Gastroesophageal sphincter (tissue), 3 donors: Measurements from ENCODE around the gene ATOSB.

Experiments
- CTCF ChIP-seq, 4 experiments: fragments of 200-600 bp in 2 of 4; fragments of 450-650 bp in 2 of 4; sonication (generic) in 1 of 4; IDR thresholded peaks; one replicate each; pipeline ENCODE4 v1.5.1; 2017 to 2019; ENCODE audit warnings: antibody characterized with exemption in 4 of 4, mild to moderate bottlenecking in 2 of 4, moderate library complexity in 2 of 4
- POLR2A ChIP-seq, 2 donors: fragments of 450-650 bp; IDR thresholded peaks; one replicate each; pipeline ENCODE4 v1.6.1; 2017; ENCODE audit warnings: antibody characterized with exemption in 2 of 2, mild to moderate bottlenecking in 2 of 2, moderate library complexity in 1 of 2
- POLR2AphosphoS5 ChIP-seq: sonication (generic); formaldehyde crosslinking; IDR thresholded peaks from one replicate; pipeline ENCODE4 v1.6.1; 2017; ENCODE audit warnings: antibody characterized with exemption

- TF ChIP-seq POLR2A (IDR thresholded peaks at IDR 0.05), result no peak
- TF ChIP-seq CTCF (IDR thresholded peaks at IDR 0.05), result no peak
- no peak for TF ChIP-seq POLR2AphosphoS5
Measured at GRCh38 chr9:35054185-35054835, 61.4 kb downstream of the ATOSB start.
